Stimulated activated naive CD8-positive, alpha-beta T cell treated with anti-CD3 and anti-CD28 coated beads, Interleukin-15, Interleukin-2, amounts not matched to agents 100 ng/mL and 50 ng/mL, for 24 hours (primary cell): ENCODE data around the gene ALOX5.
A peak's percentile ranks its signal among the peaks of the same experiment; 100 is the strongest.

Source experiments
- H3K27ac Mint-ChIP-seq: one replicate; pipeline ENCODE4 v1.8.0; 2021; ENCODE audit warnings: mild to moderate bottlenecking, mixed read lengths
- H3K27me3 Mint-ChIP-seq: one replicate; pipeline ENCODE4 v1.8.0; 2021; ENCODE audit warnings: mixed read lengths
- H3K36me3 Mint-ChIP-seq: one replicate; pipeline ENCODE4 v1.8.0; 2021; ENCODE audit warnings: low read depth, mixed read lengths
- H3K4me1 Mint-ChIP-seq: one replicate; pipeline ENCODE4 v1.8.0; 2021; ENCODE audit warnings: low read depth, mixed read lengths
- H3K4me3 Mint-ChIP-seq: one replicate; pipeline ENCODE4 v1.8.0; 2021; ENCODE audit warnings: mild to moderate bottlenecking, mixed read lengths
- H3K9me3 Mint-ChIP-seq: one replicate; pipeline ENCODE4 v1.8.0; 2021; ENCODE audit warnings: mixed read lengths

ALOX5 gene

DNA sequence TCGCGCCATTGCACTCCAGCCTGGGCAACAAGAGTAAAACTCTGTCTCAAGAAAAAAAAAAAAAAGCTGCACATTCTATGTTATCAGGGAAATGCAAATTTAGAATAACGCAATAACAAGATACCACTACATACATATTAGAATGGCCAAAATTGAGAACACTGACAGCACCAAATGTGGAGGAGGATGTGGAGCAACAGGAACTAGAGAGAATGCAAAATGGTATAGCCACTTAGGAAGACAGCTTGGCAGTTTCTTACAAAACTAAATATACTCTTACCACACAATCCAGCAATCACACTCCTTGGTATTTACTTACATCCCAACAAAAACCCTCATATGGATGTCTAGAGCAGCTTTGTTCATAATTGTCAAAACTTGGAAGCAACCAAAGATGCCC, 76.8 kb downstream of the ALOX5 start:
- no peaks in the 10 kb centered on the region for H3K36me3 Mint-ChIP-seq
- H3K4me3 Mint-ChIP-seq: no peak overlapping the region
- H3K4me1 Mint-ChIP-seq: peaks cover 19% of the 10 kb centered on the region
- no peak overlapping the region for H3K27ac Mint-ChIP-seq
- H3K9me3 Mint-ChIP-seq: no peaks in the 10 kb centered on the region
- H3K27me3 Mint-ChIP-seq: no peaks in the 10 kb centered on the region

DNA sequence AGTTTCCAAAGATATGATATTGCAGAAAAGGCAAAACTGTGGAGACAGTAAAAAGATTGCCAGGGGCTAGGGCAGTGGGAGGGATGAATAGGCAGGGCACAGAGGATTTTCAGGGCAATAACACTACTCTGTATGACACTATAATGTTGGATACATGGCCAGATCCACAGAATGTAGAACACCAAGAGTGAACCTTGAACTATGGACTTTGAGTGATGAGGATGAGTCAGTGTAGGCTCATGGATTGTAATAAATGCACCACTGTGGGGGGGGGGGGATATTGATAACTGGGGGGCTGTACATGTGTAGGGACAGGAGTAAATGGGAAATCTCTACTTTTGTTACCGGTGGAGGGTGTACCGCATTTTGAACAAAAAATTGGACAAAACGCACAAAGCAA, 77.4 kb downstream of the ALOX5 start:
- no peak overlapping the region for H3K27ac Mint-ChIP-seq
- H3K27me3 Mint-ChIP-seq: no peaks in the 10 kb centered on the region
- no peaks in the 10 kb centered on the region for H3K9me3 Mint-ChIP-seq
- H3K36me3 Mint-ChIP-seq: no peaks in the 10 kb centered on the region
- no peak overlapping the region for H3K4me3 Mint-ChIP-seq
- H3K4me1 Mint-ChIP-seq: peaks cover 19% of the 10 kb centered on the region

DNA sequence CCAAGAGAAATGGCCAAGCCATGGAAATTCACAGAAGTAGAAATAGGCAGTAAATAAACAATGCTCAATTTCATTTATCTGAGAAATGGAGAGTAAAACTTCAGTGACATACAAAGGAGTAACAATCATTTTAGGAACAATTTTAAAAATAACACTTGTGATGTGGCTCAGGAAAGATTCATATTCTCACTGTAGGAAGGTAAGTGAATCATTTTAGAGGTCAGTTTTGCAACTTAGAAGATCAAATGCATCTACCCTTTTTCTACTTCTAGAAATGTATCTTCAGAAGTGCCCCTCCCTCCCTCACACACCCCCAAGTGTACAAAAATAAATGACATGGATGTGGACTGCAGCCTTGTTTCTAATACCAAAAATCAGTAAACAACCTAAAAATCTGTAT, 78.3 kb downstream of the ALOX5 start:
- Mint-ChIP-seq H3K27ac (no peak overlapping the region), H3K27me3 (no peaks in the 10 kb centered on the region), H3K9me3 (no peaks in the 10 kb centered on the region), H3K4me1 (peaks cover 19% of the 10 kb centered on the region), H3K4me3 (no peak overlapping the region), H3K36me3 (peaks cover 3% of the 10 kb centered on the region)

DNA sequence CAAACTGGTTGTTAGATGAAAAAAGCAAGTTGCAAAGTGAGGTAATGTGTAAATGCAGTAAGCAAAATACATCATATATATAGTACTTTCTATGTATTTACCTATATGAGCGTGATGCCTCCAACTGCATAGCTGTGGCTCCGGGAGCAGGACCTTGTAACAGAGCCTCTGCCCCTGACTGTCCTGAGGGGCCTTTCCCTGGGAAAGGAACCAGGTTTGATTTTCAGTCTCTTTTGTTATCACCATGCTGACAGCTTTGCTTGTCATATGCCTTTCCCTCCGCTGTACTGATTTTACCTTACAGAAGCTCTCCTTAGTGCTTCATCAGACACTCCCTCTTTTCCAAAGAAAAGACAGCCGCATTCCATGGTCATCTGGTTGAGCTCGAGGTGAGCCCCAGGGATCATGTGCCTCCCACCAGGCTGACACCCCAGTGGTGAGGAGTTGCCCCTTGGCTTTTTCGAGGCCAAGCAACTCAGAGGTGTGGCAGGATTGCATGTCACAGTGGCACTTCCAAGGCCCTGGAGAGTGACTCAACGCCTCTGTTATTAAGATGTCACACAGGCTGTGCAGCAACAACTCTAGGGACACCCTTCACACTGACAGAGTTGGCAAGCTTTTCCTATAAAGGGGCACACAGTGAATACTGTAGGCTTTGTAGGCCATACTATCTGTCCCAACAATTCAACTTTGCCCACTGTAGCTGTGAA, 78.9 kb downstream of the ALOX5 start:
- H3K27ac Mint-ChIP-seq: no peak overlapping the region
- peaks cover 19% of the 10 kb centered on the region for H3K4me1 Mint-ChIP-seq
- no peak overlapping the region for H3K4me3 Mint-ChIP-seq
- H3K27me3 Mint-ChIP-seq: no peaks in the 10 kb centered on the region
- no peaks in the 10 kb centered on the region for H3K9me3 Mint-ChIP-seq
- peaks cover 8% of the 10 kb centered on the region for H3K36me3 Mint-ChIP-seq

DNA sequence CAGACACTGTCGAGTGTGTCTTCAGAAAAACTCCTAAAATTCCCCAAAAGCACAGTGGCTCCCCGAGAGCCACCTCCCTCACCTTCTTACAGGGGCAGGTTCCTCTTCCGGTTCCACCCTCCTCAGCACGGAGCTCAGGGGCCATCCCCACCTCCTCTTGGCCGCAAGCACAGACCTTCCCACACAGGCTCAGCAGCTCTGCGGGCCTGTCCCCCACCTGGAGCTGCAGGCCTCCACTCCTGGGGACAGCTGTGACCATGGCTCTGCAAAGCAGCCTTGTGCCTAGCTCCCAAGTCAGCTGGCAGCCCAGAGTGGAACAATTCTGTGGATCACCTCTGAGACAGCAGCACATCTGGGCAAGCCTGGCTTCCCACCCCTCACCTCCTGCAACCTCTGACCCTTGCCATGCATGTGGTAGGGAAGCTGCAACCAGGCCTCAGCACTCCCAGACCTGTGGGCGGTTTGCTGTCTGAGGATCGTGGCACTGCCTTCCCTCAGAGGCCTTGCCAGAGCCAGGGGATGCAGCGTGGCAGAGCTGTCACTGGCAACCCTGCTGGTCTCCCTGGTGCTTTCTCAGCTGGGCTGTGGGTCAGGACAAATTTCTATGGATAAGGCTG, 79.7 kb downstream of the ALOX5 start:
- H3K27ac Mint-ChIP-seq: no peak overlapping the region
- H3K4me3 Mint-ChIP-seq: no peak overlapping the region
- H3K27me3 Mint-ChIP-seq: no peaks in the 10 kb centered on the region
- peaks cover 19% of the 10 kb centered on the region for H3K4me1 Mint-ChIP-seq
- H3K36me3 Mint-ChIP-seq: peaks cover 15% of the 10 kb centered on the region
- no peaks in the 10 kb centered on the region for H3K9me3 Mint-ChIP-seq

DNA sequence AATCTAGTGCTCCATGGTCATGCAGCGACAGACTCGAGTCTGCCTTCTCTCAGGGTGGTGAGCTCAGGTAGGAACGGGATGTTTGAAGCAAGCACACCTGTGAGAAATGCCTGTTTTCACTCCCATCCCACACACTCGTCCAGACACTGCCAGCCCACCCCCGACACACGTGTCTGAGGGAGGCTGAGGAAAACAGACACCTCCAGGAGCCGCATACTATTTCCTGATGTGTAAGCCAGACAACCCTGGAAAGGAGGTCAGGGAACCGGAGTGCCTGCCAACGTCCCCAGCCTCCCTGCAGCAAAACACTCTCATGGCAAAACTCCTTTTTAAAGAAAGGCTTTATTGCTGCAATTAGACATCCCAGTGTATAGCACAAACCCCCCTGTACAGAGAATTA, 80.2 kb downstream of the ALOX5 start:
- peaks cover 19% of the 10 kb centered on the region for H3K4me1 Mint-ChIP-seq
- H3K36me3 Mint-ChIP-seq: peaks cover 15% of the 10 kb centered on the region
- no peak overlapping the region for H3K27ac Mint-ChIP-seq
- no peak overlapping the region for H3K4me3 Mint-ChIP-seq
- H3K27me3 Mint-ChIP-seq: no peaks in the 10 kb centered on the region
- H3K9me3 Mint-ChIP-seq: no peaks in the 10 kb centered on the region

DNA sequence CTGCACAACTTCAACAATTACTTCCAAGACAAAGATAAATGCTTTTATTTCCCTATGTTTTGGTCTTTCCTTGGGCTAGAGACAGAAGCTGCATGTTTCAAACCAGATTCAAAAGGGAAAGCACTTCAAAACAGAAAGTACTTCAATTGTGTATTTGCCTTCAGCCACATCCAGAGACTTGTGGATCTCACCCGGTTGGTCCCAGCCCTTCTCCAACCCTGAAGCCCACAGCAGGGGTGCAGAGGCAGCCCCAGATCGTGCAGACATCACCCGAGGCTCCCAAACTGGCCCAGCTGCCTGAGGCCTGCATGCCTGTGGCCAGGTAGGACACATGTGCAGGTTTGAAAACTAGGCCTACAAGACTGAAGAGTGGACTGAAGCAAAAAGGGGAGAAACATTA, 80.8 kb downstream of the ALOX5 start:
- Mint-ChIP-seq H3K4me1 (peaks cover 19% of the 10 kb centered on the region), H3K9me3 (no peaks in the 10 kb centered on the region), H3K4me3 (no peak overlapping the region), H3K36me3 (peaks cover 15% of the 10 kb centered on the region), H3K27ac (no peak overlapping the region), H3K27me3 (no peaks in the 10 kb centered on the region)

DNA sequence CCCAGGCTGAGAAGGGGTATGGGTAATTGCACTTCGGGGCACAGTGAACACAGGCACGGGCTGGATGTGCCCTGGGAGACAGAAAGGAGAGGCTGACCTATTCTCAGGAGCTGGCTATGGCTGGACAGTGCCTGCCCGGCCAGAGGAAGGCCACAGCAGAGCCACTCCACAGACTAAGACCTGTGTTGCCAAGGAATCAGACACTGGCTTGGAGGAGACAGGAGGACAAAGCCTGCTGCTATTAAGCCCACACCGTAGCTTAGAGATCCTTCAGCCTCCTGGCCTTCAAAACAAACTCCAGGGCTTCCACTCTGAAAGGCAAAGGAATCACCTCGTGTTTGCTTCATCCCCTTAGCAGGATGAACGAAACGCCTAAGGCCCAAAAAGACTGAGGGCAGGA, 82.2 kb downstream of the ALOX5 start:
- Mint-ChIP-seq H3K4me3 (no peak overlapping the region), H3K36me3 (peaks cover 18% of the 10 kb centered on the region), H3K9me3 (no peaks in the 10 kb centered on the region), H3K27me3 (no peaks in the 10 kb centered on the region), H3K27ac (no peak overlapping the region), H3K4me1 (peaks cover 32% of the 10 kb centered on the region)

DNA sequence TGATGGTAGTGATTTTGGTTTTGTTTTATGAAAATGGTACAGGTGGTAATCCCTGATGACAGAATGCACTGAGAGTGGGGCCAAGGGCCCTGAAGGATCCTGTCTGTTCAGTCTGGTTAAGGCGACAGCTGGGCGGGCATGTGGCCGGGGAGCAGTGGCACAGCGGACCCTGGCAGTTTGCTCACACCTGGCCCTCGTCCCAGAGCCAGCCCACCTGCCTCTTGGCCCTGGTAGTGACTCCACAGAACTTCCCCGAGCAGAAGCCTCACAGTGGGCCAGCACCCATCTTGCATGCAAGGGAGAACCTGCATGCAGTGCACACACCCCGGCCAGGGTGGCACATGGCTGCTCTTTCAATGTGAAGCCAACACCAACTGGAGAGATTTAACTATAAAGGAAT, 82.8 kb downstream of the ALOX5 start:
- Mint-ChIP-seq H3K27me3 (no peaks in the 10 kb centered on the region), H3K4me1 (peaks cover 35% of the 10 kb centered on the region), H3K9me3 (no peaks in the 10 kb centered on the region), H3K27ac (no peak overlapping the region), H3K36me3 (peaks cover 20% of the 10 kb centered on the region), H3K4me3 (no peak overlapping the region)

DNA sequence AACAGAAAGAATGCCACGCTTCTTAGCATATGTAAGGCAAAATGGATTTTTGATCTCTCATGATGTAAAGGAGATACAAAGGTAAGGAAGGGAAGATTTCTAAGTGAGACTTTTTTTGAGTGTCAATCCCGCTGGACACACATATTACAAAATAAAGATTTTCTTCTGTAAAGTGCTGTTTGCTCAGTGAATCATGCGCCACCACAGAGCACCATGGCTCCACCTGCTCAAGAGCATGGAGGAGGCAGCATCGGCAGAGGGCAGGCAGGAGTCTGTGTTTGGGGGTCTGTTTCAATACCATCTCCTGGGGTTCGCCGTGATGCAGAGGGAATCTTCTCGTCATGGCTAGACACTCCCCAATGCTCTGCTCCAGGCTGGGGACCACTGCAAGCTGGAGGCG, 83.5 kb downstream of the ALOX5 start:
- Mint-ChIP-seq H3K27ac (no peak overlapping the region), H3K27me3 (no peaks in the 10 kb centered on the region), H3K9me3 (no peaks in the 10 kb centered on the region), H3K4me3 (no peak overlapping the region), H3K36me3 (peaks cover 20% of the 10 kb centered on the region), H3K4me1 (peaks cover 30% of the 10 kb centered on the region)

DNA sequence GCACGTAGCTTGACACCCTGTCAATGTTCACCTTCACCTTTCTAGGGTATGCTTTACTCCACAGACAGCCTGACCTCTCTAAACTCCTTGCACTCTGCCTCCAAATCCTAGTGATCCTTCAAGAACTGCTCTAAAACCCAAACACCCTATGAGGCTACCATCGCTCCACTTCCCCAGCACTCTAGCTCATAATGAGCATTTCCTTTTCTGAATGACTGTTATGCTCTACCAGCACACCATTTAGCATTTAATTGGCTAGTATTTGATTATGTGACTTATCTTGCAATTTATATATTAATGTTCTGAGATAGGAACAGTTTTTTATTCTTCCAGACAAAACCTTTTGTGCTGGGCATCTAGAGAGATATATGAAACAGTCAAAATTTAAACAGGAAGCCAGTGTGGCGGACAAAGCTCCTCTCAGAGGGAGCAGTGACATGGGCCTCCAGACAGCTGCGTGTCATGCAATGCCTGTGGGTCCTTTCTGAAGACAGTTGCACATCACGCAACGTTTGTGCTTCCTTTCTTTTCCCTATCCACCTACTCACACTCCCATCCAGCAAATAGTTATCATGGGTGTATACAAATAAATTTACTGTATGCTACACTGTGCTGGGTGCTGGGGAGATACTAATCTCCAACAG, 86.3 kb downstream of the ALOX5 start:
- Mint-ChIP-seq H3K36me3 (peaks cover 20% of the 10 kb centered on the region), H3K27ac (peak overlapping the region; percentile 9), H3K4me3 (no peak overlapping the region), H3K4me1 (peaks cover 27% of the 10 kb centered on the region), H3K9me3 (no peaks in the 10 kb centered on the region), H3K27me3 (no peaks in the 10 kb centered on the region)

DNA sequence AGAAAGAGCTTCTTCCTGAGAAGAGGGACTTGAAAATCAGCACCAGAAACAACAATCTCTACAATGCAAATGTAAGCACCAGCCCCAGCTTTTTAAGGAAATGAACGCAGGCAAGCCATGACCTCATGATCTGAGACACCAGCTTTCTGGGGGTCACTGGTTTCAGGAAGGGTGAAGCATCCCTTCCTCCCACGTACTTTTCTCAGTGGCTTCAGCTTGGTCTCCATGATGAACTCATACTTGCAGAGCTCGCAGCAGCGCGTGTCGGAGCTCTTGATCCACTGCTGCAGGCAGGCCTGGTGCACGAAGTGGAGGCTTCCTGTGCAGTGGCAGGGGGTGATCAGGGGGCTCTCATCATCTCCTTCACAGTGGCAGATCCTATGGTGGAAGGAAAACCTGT, 87.0 kb downstream of the ALOX5 start:
- Mint-ChIP-seq H3K9me3 (no peaks in the 10 kb centered on the region), H3K27me3 (no peaks in the 10 kb centered on the region), H3K4me1 (peaks cover 30% of the 10 kb centered on the region), H3K4me3 (no peak overlapping the region), H3K27ac (peak overlapping the region; percentile 33), H3K36me3 (peaks cover 20% of the 10 kb centered on the region)

DNA sequence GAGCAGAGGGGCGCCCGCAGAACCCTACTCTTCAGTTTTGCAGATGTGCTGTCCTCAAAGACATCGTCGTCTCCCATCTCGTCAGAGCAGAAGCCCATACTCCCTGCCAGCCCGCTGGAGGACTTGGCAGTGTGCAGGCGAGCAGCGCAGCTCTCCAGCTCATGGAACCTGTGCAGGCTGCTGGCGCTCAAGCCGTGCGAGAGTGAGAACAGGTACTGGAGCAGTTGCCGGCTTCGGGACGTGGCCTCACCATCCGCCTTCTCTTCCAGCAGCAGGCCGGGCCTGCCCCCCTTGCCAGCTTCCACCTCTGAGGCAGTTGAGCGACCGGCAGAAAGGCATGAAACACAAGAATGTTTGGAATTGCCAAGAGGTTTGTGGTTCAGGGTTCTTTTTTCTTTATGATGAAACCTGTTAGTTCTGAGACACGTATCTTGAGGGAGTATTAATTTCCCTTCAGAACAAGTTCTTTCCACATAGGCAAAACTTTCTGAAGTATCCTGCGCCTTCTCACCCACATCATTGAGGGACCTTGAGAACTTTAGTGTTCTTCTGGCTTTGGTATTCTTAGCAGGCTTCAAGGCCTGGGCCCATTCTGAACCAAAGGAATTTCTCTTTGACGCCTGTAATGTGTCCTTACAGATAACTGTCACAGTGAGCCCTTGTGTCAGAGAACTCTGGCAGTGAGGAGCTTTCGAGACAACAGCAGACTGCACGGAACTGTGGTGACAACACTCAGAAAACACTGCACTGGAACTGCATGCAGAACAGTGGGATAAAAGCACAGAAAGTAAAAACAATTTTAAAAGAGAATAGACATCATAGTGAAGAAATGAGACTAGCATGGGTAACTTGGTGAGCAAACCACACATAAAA, 89.5 kb downstream of the ALOX5 start:
- H3K27me3 Mint-ChIP-seq: no peaks in the 10 kb centered on the region
- peaks cover 39% of the 10 kb centered on the region for H3K4me1 Mint-ChIP-seq
- H3K4me3 Mint-ChIP-seq: no peak overlapping the region
- H3K9me3 Mint-ChIP-seq: no peaks in the 10 kb centered on the region
- H3K36me3 Mint-ChIP-seq: peaks cover 6% of the 10 kb centered on the region
- H3K27ac Mint-ChIP-seq: no peak overlapping the region

DNA sequence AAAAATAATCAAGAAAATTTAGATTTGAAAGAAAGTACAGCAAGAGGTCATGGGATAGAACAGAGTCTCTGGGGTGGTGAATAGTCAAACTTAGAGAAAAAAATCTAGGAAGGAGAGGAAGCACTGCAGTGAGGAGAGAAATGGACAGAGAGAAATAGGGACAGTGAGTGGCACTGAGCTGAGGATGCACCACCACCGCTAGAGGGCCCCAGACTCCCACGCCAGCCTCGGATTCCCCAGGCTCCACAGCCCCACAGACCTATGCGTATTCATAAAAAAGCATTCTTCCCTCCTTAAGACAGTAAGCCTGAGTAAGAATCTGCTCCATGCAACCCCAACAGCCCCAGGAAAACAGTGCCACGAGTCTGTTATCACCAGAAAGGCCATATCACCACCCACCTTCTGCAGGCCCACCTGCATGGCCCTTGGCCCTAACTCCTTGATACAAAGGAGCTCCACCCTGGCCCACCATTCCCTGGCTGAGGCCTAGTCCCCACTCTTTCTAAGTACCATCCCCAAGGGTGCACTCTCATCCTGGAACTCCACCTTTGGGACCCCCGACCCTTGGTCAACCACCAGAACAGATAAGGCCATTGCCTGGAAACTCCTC, 91.0 kb downstream of the ALOX5 start:
- no peak overlapping the region for H3K27ac Mint-ChIP-seq
- H3K27me3 Mint-ChIP-seq: no peaks in the 10 kb centered on the region
- no peak overlapping the region for H3K4me3 Mint-ChIP-seq
- no peaks in the 10 kb centered on the region for H3K9me3 Mint-ChIP-seq
- peaks cover 50% of the 10 kb centered on the region for H3K4me1 Mint-ChIP-seq
- H3K36me3 Mint-ChIP-seq: peaks cover 5% of the 10 kb centered on the region
